Body of pancreas (tissue), 4 donors: Measurements from ENCODE around the gene HS3ST6. TPM values are rescaled to one million over a fixed set of nuclear protein-coding genes. Genes with fewer than 3 reads are reported as not detected.
"Not testable (repeated sequence)": the region's sequence is repeated elsewhere in the genome, so short reads cannot be mapped to it uniquely, and the experiment has no call there.

Experiments
- ATAC-seq: fragments of 150-250 bp; one replicate; pipeline ENCODE4 v1.9.1; 2016
- DNase-seq, 4 donors: peaks; one replicate each; pipeline ENCODE4 v3.0.0-alpha.2; 2019
- H3K27ac ChIP-seq, 4 donors: fragments of 200-600 bp; sonication (generic); 1 replicate in 3 of 4; 2 replicates in 1 of 4; pipeline versions ENCODE4 v1.5.1 to v1.6.1; 2016 to 2019; ENCODE audit warnings: mild to moderate bottlenecking in 1 of 4, mixed read lengths in 1 of 4, moderate library complexity in 1 of 4
- H3K27me3 ChIP-seq, 2 donors: fragments of 200-600 bp; sonication (generic); one replicate each; pipeline ENCODE4 v1.6.0; 2016; ENCODE audit warnings: mild to moderate bottlenecking in 1 of 2
- H3K36me3 ChIP-seq, 2 donors: fragments of 200-600 bp; sonication (generic); replicated peaks in 1 of 2; 2 replicates each; pipeline ENCODE4 v1.5.1; 2016; ENCODE audit warnings: low read depth in 2 of 2; ENCODE audit not compliant: insufficient read depth in 1 of 2
- H3K4me1 ChIP-seq: fragments of 200-600 bp; sonication (generic); one replicate; pipeline ENCODE4 v1.6.0; 2016
- H3K4me3 ChIP-seq, 2 donors: fragments of 200-600 bp; sonication (generic); 1 replicate in 1 of 2; 2 replicates in 1 of 2; pipeline ENCODE4 v1.5.1; 2016 to 2019
- H3K9me3 ChIP-seq, 3 donors: fragments of 200-600 bp; sonication (generic); 1 replicate in 2 of 3; 2 replicates in 1 of 3; pipeline ENCODE4 v1.5.1; 2016
- POLR2A ChIP-seq, 3 donors: fragments of 450-650 bp; IDR thresholded peaks; one replicate each; pipeline ENCODE4 v1.6.1; 2016; ENCODE audit warnings: antibody characterized with exemption in 3 of 3, mild to moderate bottlenecking in 2 of 3
- WGBS, 2 donors: methylation state at CpG; one replicate each; pipeline ENCODE4 v1.1.5; 2017; 5-methylcytosine and 5-hydroxymethylcytosine counted together
- intact Hi-C: fragments of 100-400 bp; cut with DNase I; formaldehyde crosslinking; loops from one replicate; pipeline ENCODE4 v1.15.1; 2023
- total RNA-seq, 2 donors: library from RNA; depleted of rRNA; stranded (reverse); fragments of >200 nt; gene quantifications; one replicate each; pipeline ENCODE4 v1.1.0, GENCODE V29; 2016
- TF ChIP-seq, protein P1 (sequence below), 7 experiments: fragments of 450-650 bp in 4 of 7; fragments of 200-600 bp in 3 of 7; sonication (generic) in 3 of 7; IDR thresholded peaks; one replicate each; pipeline ENCODE4 v1.5.1; 2016 to 2019; ENCODE audit warnings: antibody characterized with exemption in 7 of 7

HS3ST6 gene
- total RNA-seq, 2 donors from 2014 or later, result not detected

DNA sequence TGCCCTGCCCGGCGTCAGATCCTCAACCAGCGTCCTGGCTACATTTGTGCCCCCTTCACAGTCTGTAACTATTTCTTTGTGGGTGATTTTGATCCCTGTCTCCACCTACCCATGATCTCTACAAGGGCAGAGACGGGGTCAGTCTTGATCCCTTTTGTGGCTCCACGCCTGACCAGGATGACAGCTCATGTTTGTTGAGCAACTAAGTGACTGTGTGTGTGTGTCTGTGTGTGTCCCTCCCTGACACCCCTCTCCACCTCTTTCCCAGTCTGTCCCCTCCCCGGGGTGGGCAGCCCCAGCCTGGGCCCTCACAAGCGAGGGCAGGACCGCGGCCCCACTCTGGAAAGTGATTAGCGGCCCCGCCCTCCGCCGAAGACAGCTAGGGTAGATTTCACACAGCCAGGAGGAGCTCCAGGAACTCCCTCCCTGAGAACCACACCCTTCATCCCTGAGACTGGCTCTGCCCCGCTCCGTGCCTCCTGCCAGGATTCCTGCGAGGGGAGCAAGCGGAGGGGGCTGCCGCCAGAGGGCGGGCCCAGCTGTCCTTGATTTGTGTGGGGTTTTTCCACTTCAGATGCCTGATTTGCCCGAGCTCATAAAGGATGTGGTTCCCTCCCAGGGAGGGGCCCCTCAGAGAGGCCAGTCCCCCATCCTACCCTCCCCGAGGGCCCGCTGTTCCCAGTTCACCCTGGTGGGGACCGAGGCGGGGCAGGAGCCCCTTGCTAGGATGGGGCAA, 5.3 kb upstream of the HS3ST6 start:
- Histone ChIP-seq H3K27ac (no peak overlapping the region), H3K36me3 (no peaks in the 10 kb centered on the region), H3K9me3 (no peaks in the 10 kb centered on the region), H3K27me3 (peaks cover 0 to 26% of the 10 kb centered on the region in 2 donors), H3K4me1 (peaks cover 11% of the 10 kb centered on the region), H3K4me3 (no peak overlapping the region)
- no peak for TF ChIP-seq POLR2A (IDR thresholded peaks at IDR 0.05)
- TF ChIP-seq, protein P1, sequence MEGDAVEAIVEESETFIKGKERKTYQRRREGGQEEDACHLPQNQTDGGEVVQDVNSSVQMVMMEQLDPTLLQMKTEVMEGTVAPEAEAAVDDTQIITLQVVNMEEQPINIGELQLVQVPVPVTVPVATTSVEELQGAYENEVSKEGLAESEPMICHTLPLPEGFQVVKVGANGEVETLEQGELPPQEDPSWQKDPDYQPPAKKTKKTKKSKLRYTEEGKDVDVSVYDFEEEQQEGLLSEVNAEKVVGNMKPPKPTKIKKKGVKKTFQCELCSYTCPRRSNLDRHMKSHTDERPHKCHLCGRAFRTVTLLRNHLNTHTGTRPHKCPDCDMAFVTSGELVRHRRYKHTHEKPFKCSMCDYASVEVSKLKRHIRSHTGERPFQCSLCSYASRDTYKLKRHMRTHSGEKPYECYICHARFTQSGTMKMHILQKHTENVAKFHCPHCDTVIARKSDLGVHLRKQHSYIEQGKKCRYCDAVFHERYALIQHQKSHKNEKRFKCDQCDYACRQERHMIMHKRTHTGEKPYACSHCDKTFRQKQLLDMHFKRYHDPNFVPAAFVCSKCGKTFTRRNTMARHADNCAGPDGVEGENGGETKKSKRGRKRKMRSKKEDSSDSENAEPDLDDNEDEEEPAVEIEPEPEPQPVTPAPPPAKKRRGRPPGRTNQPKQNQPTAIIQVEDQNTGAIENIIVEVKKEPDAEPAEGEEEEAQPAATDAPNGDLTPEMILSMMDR (IDR thresholded peaks at IDR 0.05), result peak in 2 of 7 experiments; percentile 21 to 23
- peak; percentile 23 for ATAC-seq
- no peak for DNase-seq
- WGBS, 2 donors, result 27 to 38% methylated on average over 13 to 24 of the region's 24 CpGs
- intact Hi-C loops, result no loop called here

DNA sequence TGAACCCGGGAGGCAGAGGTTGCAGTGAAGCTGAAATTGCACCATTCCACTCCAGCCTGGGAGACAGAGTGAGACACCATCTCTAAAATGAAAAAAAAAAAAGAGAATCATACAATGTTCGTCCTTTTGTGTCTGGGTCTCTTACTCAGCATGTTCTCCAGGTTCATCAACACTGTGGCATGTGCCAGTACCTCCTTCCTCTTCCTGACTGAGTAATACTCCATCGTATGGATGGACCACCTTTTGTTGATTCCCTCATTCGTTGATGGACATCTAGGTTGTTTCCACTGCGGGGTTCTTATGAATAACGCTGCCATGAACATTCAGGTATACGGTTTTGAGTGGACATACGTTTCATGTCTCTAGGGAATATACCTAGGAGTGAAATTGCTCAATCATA, 4.1 kb upstream of the HS3ST6 start:
- ATAC-seq (no peak), DNase-seq (no peak)
- Histone ChIP-seq H3K27me3 (peaks cover 0 to 31% of the 10 kb centered on the region in 2 donors), H3K4me3 (no peak overlapping the region), H3K27ac (no peak overlapping the region), H3K36me3 (no peaks in the 10 kb centered on the region), H3K9me3 (no peaks in the 10 kb centered on the region), H3K4me1 (peaks cover 17% of the 10 kb centered on the region)
- intact Hi-C loops, result no loop called here
- 71 to 73% methylated on average over 8 of the region's 8 CpGs for WGBS, 2 donors
- no peak for TF ChIP-seq POLR2A (IDR thresholded peaks at IDR 0.05)
- TF ChIP-seq, protein P1 (IDR thresholded peaks at IDR 0.05), result no peak

DNA sequence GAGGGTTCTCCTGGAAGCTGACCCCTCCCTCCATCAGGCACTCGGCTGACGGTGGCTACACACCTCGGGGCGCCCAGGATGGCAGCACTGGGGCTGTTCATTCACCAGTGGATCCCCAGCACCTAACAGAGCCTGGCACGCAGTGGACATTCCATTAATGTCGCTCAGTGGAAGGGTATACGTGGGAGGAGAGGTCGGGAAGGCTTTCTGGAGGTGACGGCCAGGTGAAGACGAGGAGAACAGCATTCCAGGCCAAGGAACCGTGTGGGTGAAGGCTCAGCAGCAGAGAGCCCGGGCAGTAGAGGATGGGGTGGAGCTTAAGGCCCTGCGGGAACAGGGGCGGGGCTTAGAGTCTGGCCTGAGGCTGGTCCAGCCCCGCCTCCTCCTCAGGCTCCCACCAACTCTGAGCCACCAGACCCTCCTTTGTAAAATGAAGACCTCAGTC, 2.5 kb upstream of the HS3ST6 start:
- H3K9me3 ChIP-seq, result no peaks in the 10 kb centered on the region
- TF ChIP-seq, protein P1 (IDR thresholded peaks at IDR 0.05), result no peak
- TF ChIP-seq POLR2A (IDR thresholded peaks at IDR 0.05), result no peak
- intact Hi-C loops, result no loop called here
- peak; percentile 57 for ATAC-seq
- H3K36me3 ChIP-seq, result no peaks in the 10 kb centered on the region
- WGBS, 2 donors, result 9% methylated on average over 10 to 15 of the region's 15 CpGs
- H3K4me3 ChIP-seq, result no peak overlapping the region
- peaks cover 0 to 40% of the 10 kb centered on the region in 2 donors for H3K27me3 ChIP-seq
- DNase-seq, result peak in 3 of 4 donors; percentile 56 to 77 (median 60)
- H3K4me1 ChIP-seq, result peaks cover 19% of the 10 kb centered on the region
- no peak overlapping the region for H3K27ac ChIP-seq

- peaks cover 0 to 40% of the 10 kb centered on the region in 2 donors for H3K27me3 ChIP-seq
- intact Hi-C loops, result not testable (repeated sequence)
- 51 to 53% methylated on average over 19 to 21 of the region's 21 CpGs for WGBS, 2 donors
Measured at GRCh38 chr16:1920122-1920521, 1.9 kb upstream of the HS3ST6 start.

GRCh38 chr16:1919327-1919998, 1.2 kb upstream of the HS3ST6 start:
- Histone ChIP-seq H3K4me3 (no peak overlapping the region), H3K27ac (no peak overlapping the region), H3K4me1 (peaks cover 19% of the 10 kb centered on the region), H3K9me3 (no peaks in the 10 kb centered on the region), H3K36me3 (no peaks in the 10 kb centered on the region), H3K27me3 (peaks cover 0 to 40% of the 10 kb centered on the region in 2 donors)
- WGBS, 2 donors, result 30 to 60% methylated on average over 9 to 30 of the region's 30 CpGs
- intact Hi-C loops, result no loop called here
- ATAC-seq, result no peak
- TF ChIP-seq POLR2A (IDR thresholded peaks at IDR 0.05), result no peak
- no peak for DNase-seq

More at GRCh38 chr16:1920122-1920521, 1.9 kb upstream of the HS3ST6 start:
- H3K36me3 ChIP-seq, ATAC-seq, DNase-seq, H3K27ac ChIP-seq, H3K9me3 ChIP-seq, H3K4me3 ChIP-seq: not testable (repeated sequence)
- peaks cover 19% of the 10 kb centered on the region for H3K4me1 ChIP-seq
